Right kidney (tissue), 1 donor: ENCODE results near the gene CDH9.
"Not testable (repeated sequence)": the region's sequence is repeated elsewhere in the genome, so short reads cannot be mapped to it uniquely, and the experiment has no call there.

Experiments used
- DNase-seq: peaks from one replicate; pipeline ENCODE4 v3.0.0-alpha.2; 2016

Gene CDH9

GRCh38 chr5:26955161-26955560 is 83.2 kb downstream of the CDH9 start:
- DNase-seq, result no peak

GRCh38 chr5:26948921-26949320 is 89.5 kb downstream of the CDH9 start:
- no peak for DNase-seq

DNA sequence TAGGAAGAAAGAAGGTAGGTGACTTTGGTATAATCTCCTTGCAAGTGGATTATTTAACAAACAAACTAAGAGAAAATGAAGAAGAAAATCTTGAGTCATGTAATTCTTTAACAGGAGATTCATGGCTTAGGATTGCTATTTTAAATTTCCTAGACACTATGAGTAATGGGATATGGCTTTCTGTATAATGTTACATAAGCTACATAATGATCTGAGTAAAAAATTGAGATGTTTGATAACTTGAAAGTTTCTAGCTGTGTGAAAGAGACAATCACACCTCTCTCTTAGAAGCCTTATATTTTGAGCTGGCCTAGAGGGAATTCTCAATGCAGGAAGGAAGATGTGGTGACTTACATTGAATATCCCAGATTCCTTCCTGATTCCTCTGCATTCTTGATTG is 92.5 kb downstream of the CDH9 start:
- DNase-seq, result no peak

GRCh38 chr5:26942481-26942880 is 95.9 kb downstream of the CDH9 start:
- DNase-seq, result no peak

DNA sequence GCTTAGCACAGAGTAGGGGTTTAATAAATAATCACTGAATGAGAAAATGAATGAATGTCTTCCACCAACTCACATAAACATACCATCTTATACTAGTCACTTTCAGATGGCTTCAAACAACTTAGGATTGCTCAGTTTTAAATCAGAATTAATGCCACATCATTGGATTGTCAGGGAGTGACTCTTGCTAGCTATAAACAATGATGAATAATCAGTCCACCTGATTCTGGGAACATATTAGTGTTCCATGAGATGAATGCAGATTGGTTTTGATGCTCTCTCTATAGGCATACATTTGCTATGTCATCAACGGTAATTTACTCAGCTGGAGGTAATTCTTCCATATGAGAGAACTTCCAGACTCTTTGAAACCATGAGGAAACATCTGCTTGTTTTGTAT is 97.4 kb downstream of the CDH9 start:
- no peak for DNase-seq

- no peak for DNase-seq
These were observed 106.1 kb downstream of the CDH9 start for GRCh38 chr5:26932238-26932637.

GRCh38 chr5:26921439-26921838 is 116.9 kb downstream of the CDH9 start:
- no peak for DNase-seq

- no peak for DNase-seq
These were observed 134.9 kb downstream of the CDH9 start for GRCh38 chr5:26903469-26903868.

GRCh38 chr5:26894719-26895263 is 143.6 kb downstream of the CDH9 start:
- DNase-seq, result no peak

- DNase-seq, result no peak
These were observed 145.3 kb downstream of the CDH9 start for GRCh38 chr5:26893078-26893477.

- DNase-seq, result no peak
These were observed 148.6 kb downstream of the CDH9 start for GRCh38 chr5:26889815-26890214.

DNA sequence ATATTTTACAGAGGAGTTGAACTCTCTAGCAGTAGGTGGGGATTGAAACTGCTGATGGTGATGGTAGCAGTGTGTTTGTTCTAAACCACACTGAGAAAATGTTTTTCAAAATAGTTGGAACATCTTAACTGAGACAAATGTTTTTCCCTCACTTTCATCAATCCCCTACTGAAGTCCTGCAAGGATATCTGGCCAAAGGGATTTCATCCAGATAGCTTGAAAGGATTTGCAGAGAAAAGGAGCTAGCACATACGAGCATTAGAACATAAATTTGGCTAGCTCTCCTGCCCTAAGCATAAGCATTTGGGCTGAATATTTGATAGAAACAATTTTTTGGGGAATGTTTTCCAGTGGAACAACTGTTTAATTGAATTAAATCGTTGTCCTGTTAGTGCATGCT is 153.9 kb downstream of the CDH9 start:
- no peak for DNase-seq

GRCh38 chr5:26883375-26883774 is 155.0 kb downstream of the CDH9 start:
- no peak for DNase-seq

GRCh38 chr5:26881901-26882300 is 156.5 kb downstream of the CDH9 start:
- DNase-seq, result no peak

- DNase-seq, result no peak
These were observed 161.2 kb downstream of the CDH9 start for GRCh38 chr5:26877154-26877553.

GRCh38 chr5:26872337-26872736 is 166.0 kb downstream of the CDH9 start:
- DNase-seq, result no peak

- DNase-seq, result no peak
These were observed 168.6 kb downstream of the CDH9 start for GRCh38 chr5:26869781-26870180.

DNA sequence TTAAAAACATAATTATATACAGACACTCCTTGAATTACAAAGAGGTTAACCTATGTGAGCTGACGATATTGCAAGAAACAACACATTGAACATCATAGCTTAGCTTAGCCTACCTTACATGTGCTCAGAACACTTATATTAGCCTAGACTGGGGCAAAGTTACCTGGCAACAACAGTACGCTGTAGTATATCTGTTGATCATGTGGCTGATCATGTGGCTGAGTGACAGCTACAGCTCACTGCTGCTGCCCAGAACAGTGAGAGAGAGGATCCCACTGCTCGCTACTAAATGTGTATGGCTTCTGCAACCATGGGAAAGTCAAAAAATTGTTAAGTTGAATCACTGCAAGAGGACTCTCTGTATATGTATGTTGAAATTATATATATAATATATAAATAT is 169.9 kb downstream of the CDH9 start:
- DNase-seq, result no peak

DNA sequence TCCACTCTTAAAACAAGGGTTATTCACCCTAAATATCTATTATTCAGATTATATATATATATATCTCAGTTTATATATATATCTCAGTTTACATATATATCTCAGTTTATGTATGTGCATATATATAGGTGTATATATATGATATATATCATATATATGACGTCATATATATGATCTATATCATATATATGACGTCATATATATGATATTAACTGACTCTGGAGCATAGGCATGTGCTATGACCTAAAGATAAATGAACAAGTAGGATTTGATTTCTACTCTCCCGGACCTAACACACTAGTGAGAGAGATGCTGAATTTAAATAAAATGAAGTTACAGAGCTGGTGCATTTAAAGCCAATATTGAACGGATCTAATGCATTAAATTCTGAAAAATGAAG is 174.3 kb downstream of the CDH9 start:
- DNase-seq, result no peak

GRCh38 chr5:26856238-26856637 is 182.1 kb downstream of the CDH9 start:
- no peak for DNase-seq

DNA sequence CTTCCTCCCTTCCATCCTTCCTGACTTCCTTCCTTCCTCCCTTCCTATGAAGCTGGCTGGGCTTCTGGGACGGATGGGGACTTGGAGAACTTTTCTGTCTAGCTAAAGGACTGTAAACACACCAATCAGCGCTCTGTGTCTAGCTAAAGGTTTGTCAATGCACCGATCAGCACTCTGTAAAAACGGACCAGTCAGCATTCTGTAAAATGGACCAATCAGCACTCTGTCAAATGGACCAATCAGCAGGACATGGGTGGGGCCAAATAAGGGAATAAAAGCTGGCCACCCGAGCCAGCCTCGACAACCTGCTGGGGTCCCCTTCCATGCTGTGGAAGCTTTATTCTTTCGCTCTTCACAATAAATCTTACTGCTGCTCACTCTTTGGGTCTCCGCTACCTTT is 185.9 kb downstream of the CDH9 start:
- DNase-seq, result not testable (repeated sequence)

GRCh38 chr5:26847041-26847736 is 191.2 kb downstream of the CDH9 start:
- DNase-seq, result no peak

- DNase-seq, result no peak
These were observed 194.7 kb downstream of the CDH9 start for GRCh38 chr5:26843677-26844076.

DNA sequence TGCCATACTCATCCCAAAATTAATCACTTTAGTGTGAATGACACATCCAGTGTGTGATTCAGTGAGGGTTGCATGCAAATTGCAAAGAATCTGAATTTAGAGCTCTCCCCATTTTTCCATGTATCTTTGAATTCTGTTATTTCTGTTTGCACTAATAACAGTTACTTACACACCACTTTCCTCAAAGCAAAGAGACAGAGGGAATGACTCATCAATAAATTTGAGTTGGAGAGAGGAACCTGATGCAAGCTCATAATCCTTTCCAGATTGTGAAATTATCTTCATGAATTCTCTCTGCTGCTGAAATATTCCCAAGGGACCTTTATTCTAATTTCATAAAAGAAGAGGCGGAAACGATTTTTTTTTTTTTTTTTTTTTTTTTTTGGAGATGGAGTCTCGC is 204.8 kb downstream of the CDH9 start:
- no peak for DNase-seq
